ENCODE data around the gene CACNB2.

CACNB2 gene

DNA sequence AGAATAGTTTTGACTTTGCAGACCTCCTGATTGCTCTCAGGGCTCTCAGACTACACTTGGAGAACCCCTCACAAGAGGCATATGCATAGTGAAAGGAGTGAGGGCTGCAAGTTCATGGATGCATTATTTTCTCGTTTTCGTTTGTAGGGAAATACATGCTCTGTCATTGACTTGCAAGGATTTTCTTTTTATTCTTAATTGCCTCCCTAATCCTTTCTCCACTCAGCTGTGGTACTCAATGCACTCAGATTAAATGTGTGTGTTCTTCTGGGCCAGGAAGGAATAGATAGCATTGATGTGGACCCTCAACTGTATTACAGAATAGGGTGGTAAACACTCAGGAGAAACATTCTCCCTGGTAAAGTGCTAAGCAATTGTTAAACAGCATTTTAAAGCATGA is 188.7 kb downstream of the CACNB2 start:
- no peak for DNase-seq (ENCODE audit: low read depth in 2 of 2, low spot score in 1 of 2)

DNA sequence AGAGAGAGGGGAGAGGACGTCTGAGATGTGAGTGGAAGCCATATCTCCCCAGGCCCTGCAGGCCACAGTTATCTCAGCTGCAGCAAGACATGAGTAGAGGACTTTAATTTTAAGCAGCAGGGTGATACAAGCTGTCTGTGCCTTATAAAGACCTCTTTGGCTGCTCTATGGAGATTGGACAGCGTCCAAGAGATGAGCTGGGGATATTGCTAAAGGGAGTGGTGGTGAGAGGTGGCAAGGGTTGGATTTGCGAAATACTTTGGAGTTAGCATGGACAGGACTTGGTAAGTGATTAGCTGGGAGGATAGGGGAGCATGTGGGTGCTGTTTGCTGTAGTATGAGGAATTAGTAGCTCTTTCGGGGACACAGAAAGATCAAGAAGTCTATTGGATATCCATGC is 191.8 kb downstream of the CACNB2 start:
- DNase-seq (ENCODE audit: low read depth in 2 of 2, low spot score in 1 of 2), result no peak

DNA sequence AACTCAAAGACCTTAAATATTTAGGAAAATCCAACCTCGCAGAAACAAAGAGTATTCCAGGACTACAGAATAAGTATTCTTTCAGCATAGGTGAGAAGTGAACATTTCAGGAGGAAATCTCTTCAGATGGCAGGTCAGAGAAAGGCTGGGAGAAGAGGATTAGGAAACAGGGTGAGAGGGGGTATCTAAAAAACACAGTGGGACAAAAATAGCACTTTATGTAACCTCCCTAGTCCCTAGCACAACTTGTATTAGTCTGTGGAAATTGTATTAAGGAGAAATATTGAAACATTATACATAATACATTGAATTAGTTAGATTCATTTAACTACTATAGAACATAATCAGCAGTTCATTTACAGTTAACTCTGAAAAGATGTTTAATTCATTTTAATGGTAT is 192.3 kb downstream of the CACNB2 start:
- no peak for DNase-seq (ENCODE audit: low read depth in 2 of 2, low spot score in 1 of 2)

DNA sequence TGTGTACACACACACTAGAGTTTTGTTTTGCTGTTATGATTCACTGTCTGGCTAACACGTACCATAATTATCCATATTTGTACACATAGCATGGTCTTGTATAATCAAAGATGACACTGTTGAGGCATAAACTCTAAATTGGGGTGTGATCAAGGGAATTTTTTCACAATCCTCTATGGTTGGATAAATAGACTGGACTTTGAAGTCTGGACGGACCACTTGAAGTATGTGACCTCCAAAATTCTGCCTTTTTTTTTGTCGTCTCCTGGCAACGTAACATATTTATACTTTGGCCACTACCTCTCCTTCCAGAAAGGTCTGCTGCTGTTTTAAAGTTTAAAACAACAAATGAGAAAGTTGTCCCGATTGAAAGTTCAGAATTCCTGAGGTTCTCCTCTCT is 193.4 kb downstream of the CACNB2 start:
- no peak for DNase-seq (ENCODE audit: low read depth in 2 of 2, low spot score in 1 of 2)

DNA sequence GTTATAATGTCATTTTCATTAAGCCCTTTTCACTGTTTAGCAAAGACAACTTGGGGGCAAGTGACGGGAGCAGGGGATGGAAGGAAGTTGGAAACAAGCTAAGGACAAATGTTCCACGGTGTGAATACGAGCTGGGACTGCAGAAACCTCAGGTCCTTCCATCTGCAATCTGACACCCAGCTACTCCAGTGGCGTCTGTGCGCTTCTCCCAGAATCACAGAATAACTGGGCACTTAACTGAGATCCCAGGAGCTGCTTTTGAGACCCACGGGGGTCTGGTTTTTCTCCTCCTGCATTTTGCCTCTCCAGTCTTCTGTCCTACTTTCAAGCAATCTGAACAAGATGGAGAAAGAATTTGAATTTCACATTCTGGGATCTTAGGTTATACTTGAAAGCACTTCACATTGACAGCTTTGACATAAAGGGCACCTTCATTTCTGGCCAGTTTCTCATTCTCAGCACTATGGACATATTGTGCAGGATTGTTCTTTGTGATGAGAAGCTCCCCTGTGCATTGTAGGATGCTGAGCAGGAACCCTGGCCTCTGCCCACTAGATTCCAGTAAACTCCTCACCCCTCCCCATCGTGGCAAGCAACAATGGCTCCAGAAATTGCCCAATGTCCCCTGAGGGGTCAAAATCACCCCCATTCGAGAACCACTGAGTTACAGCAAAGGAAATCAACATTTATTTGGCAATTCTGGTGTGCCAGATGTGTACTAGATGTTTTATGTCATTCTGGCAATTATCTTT is 194.1 kb downstream of the CACNB2 start:
- no peak for DNase-seq (ENCODE audit: low read depth in 2 of 2, low spot score in 1 of 2)

DNA sequence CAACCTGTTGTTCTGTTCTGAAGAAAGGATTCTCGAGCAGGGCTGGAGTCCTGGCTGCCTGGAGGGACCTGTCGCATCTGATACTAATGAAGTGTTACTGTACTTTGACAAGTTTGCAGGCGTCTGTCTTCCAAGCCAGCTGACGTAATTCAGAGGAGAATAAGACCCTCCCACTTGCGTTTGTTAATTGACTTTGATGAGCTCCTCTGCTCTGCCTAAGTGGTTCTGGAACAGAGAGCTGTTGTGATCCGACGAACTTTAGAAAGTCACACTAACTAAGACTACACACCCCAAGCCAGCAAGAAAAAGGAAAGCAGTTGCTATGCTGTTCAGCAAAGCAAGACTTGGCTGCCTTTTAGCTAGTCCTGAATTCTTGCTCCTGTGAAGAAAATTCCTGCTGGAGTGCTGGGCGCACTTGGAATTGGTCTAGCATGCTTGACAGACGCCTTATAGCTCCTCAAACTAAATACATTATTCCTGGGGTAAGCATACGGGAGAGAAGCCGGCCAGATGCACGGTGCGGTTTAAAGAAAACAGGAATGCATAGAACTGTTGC is 200.3 kb downstream of the CACNB2 start:
- DNase-seq (ENCODE audit: low read depth in 2 of 2, low spot score in 1 of 2), result no peak

DNA sequence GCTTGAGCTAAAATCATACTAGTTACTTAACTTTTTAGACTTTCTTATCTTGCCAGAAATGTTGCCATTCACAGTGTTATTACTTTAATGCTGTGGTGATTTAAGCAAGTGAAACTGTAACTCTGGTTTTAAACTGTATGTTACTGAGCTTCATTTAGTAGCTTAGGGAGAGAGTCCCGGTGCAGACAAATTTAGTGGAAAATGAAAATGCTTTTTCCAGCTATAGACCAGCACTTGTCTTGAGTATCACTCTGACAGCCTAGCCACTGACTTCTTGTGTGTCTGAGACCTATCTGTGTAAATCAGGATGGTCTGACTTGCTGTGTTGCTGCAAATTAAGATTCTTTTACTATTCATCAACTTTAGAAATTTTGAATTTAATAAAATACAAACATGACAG is 200.8 kb downstream of the CACNB2 start:
- no peak for DNase-seq (ENCODE audit: low read depth in 2 of 2, low spot score in 1 of 2)

DNA sequence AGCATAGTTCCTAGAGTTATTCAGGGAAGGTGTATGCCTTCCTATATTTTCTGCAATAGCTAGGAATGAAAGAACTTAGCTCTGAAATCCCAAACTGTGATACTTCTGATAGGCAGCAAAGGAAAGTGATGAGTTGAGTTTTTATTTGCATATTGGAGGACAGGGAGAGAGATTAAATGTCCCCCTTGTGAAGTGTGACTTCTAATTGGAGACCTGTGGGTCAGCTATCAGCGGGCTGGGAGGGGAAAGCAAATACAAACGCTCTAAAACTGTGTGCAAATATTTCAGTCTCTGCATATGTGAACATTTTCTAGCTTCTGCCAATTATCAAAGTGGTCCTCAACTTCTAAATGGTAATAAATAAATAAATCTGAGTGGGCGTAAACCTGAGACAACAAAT is 203.3 kb downstream of the CACNB2 start:
- no peak for DNase-seq (ENCODE audit: low read depth in 2 of 2, low spot score in 1 of 2)

DNA sequence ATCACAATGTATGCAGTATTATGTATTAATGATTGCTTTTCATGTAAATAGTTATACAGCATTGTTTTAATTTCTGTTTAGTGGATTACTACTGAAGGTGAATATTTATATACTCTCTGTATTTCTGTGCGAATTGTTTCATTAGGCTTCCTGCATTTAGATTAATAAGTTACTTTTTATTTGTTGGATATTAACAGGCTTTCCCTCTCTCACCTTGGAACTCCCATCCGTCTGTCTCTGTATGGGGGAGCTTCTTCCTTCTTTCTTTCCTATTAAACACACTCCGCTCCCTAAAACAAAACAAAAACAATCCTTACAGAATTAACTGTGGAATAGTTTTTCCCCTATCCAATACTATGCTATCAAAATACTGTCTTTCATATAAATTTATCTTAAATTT is 205.1 kb downstream of the CACNB2 start:
- no peak for DNase-seq (ENCODE audit: low read depth in 2 of 2, low spot score in 1 of 2)

DNA sequence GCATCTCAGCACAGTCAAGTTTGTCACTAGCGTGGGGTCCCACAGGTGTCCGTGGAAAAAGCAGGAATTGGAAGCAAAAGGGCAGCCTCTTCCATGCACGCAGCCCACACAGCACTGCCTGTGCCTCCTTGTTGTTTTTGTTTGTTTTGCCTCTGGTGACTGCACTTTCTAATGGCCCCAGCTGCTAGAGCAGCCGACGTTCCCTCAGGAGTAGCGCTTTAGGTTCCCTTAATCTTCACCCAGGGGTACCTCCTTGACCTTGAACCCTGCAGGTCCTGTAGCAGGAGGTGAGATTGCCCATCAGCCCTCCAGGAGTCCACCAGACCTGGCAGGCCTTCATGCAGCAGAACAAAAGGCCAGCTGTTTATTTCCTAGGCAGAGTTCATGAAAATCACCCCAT is 210.1 kb downstream of the CACNB2 start:
- no peak for DNase-seq (ENCODE audit: low read depth in 2 of 2, low spot score in 1 of 2)

DNA sequence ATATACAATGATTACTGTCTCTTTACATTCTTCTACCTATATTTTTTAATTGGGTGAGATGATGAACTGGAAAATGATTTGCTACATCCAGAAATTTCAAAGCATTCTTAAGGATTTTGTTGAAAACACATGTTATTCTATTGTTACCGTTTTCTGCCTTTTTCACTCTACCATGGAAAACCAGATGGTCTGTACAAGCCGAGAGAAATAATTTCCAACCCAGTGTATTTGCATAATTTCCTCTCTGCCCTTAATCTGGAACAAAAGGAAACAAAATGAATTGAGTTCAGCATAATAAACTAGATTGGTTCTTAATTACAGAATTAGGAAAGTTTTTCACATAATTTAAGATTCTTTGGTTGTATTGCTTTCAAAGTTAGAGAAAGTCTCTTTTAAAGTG is 211.2 kb downstream of the CACNB2 start:
- no peak for DNase-seq (ENCODE audit: low read depth in 2 of 2, low spot score in 1 of 2)

DNA sequence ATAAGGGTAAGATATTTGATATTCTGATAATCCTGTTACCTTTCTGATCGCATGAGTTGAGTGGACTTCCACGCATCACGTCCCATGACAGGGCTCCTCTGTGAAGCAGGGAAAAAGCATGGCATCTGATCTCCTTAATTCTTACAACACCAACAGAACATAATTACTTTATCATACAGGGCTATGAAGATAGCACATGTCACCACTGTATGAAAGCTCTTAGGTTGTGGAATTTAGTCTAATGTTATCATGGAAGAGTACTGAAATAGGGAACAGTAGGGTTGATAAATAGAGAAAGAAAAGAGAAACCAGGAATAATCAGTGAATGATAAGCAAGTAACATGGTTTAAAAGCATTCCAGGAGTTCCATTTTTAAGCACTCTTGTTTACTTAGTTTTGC is 212.0 kb downstream of the CACNB2 start:
- no peak for DNase-seq (ENCODE audit: low read depth in 2 of 2, low spot score in 1 of 2)

DNA sequence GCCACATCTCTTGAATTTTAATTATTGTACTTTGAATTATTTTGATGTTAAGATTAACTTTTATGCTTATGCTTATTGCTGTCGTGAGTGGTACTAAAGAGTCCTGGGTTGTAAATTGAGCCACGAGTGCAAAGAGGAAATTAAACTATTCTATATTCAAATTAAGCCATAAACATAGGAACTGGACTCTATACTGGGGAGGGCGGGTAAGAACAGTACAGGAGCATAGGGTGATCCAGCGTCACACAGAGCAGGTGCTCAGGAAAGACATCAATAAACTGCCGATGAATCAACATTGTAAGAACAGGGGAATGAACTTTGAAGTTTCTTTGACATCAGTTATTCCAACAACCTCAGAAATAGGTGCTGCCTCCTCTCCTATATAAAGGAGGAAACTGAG is 219.6 kb downstream of the CACNB2 start:
- DNase-seq (ENCODE audit: low read depth in 2 of 2, low spot score in 1 of 2), result no peak

DNA sequence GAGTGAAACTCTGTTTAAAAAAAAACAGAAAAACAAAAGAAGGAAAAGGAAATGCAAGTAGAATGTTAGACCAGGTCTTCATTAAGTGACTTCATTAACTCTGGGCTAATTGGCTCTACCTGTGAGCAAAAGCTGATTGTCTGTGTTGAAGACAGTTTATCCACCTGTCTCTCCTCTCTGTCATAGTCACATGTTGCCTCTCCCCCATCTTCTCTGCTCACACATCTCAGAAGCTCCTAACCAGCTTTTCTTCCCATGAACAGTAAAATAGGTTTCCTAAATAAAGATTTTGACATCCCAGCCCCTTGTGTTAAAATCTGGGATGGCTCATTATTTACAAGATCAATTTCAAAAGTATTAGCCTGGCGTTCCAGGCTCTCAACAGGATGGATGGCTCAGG is 222.7 kb downstream of the CACNB2 start:
- no peak for DNase-seq (ENCODE audit: low read depth in 2 of 2, low spot score in 1 of 2)

DNA sequence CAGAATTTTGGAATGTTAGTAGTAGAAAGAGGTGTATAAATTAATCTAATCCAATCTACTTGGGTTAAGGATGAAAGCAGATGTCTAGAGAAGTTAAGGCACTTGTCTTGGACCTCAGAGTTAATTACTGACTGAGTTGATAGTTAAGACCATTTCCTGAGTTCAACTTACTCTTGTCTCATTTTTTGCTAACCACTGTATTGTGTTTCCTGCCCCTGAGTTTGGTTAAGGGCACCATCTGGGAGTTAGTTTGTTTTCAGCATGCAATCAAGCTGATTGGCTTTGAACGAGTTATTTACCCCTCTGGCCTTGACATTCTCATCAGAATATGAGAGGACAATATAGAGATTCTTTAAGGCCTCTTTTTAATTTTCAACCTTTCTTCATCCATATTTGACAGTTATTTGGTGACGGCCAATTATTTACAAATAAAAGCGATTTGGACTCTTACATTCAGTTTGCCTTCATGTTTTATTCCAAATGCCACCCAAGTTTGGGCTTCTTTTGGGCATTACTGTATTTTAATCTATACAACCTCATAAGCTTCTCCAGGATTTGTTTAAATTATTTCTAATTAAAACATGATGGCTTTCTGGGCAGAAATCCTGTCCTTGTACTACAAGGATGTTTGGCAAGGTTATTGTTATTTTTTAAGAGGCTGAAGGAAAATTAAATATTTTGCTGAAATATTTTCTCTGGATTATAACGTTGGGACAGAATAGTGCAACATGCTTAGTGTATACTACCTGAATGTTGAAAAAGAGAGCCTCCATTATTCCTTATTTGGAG is 225.0 kb downstream of the CACNB2 start:
- DNase-seq (ENCODE audit: low read depth in 2 of 2, low spot score in 1 of 2), result no peak

DNA sequence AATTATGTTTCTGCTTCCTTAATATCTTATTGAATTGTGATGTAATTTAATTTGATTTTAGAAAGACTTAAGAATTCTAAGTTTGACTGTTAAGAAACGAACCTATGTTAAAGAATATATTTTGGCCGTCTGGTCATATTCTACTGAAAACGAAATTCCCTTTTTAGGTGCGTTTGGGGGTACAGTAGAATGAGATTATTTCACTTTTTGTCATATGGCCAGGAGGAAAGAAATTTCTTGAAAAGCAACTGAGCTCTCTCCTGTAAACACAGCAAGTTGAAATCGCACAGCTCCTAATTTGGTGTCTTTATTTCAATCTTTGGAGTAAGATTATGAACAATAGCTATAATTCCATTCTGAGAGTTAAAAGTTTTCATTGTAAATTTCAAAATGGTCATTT is 227.6 kb downstream of the CACNB2 start:
- DNase-seq (ENCODE audit: low read depth in 2 of 2, low spot score in 1 of 2), result no peak

DNA sequence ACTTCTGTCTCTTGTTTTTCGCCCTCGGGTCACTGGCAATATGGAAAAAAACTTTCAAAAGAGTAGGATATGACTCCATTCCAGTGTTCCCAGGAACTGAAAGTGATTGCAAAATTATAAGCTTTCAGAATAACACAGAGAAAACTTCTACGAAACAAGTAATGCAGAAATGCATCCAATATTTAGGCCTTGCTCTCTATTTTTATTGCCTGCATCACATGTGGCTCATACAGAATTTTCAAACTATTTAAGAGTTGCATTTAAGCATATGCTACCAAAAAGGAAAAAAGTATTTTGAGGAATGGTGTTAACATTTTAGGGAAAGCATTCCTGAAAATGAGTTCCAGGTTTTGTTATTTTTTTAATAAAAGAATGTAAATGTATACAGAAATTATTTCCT is 228.0 kb downstream of the CACNB2 start:
- no peak for DNase-seq (ENCODE audit: low read depth in 2 of 2, low spot score in 1 of 2)

DNA sequence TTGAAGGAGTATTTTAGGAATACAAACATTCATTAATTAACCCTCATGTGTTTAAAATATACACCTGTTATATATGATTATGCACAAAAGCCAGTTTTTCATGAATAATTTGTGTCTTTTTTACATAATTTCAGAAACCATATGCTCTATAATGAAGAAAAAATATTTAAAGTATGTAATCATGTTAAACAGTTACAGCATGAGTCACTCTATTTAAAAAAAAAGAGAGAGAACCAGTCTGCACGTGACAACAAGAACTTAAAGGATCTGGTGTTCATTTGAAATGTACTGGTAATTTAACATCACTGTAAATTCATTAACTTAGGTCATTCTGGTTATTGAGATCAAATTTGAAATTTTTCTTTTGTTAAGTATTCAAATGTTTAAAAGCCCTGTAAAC is 228.5 kb downstream of the CACNB2 start:
- no peak for DNase-seq (ENCODE audit: low read depth in 2 of 2, low spot score in 1 of 2)

DNA sequence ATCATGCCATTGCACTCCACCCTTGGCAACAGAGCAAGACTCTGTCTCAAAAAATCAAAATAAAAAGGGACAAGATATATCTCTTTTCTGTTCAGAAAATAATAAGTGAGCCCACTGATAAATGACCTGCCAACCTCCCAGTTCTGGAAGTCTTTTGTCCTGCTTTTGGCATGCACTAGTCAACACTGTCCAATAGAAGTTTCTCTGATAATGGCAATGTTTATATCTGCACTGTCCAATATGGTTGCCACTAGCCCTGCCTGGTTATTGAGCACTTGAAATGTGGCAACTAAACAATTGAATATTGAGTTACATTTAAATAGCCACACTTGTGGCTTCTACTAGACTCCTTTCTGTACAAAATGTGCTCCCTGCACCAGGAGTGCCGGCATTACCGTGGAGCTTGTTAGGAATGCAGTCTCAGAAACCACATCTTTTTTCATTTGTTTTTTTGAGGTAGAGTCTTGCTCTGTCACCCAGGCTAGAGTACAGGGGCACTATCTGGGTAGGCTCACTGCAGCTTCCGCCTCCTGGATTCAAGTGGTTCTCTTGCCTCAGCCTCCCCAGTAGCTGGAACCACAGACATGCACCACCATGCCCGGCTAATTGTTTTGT is 229.7 kb downstream of the CACNB2 start:
- DNase-seq (ENCODE audit: low read depth in 2 of 2, low spot score in 1 of 2), result no peak

DNA sequence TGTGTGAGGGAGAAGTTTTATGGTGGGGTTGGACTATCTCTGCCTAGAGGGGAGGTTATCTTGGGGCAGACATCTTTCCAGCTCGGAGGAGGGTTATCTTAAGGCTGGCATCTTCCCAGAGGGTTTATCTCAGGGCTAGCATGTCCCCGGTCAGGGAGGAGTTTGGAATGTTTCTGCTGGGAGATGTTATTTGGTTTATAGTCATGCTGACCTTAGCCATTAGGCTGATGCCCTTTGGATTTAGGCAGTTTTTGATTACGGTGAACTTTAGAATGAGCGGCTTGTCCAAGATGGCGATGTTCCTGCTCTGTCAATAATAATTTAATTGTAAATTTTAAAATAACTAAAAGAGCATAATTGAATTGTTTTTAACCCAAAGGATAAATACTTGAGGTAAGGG is 236.4 kb downstream of the CACNB2 start:
- no peak for DNase-seq (ENCODE audit: low read depth in 2 of 2, low spot score in 1 of 2)

DNA sequence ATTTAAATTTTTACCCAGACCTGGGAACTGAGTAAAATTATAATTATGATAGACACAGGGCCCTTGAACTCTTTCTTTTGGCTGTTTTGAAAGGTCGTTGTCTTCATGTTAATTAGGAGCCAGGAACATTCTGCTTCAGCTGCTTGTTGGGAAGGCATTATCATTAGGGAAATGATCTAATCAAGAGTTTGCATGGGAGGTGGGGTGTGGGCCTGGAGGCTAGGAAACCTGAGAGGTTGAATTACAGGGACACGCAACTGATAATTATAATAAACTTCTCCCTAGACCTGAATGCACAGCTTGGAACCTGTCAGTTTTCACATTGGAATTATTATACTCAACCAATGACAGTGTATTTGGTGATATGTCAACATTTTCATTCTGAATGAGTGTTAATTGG is 237.7 kb downstream of the CACNB2 start:
- no peak for DNase-seq (ENCODE audit: low read depth in 2 of 2, low spot score in 1 of 2)

DNA sequence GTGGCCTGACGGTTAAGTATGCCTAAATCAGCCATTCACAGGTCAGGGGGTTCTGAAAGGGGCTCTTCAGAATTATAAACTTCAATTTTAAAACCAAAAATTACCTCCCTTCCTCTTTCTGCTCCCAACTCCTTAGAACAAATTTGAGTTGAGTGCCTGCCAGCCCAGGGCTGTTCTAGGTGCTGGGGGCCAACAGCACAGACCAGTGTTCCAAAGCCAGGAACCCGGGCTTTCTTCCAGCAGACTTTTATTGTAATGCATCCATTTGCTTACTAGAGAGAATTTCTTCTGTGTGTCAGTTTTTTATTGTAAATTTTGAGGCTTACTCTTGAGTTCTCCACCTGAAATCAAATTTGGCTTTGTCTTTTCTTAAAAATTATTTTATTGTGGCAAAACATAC is 238.5 kb downstream of the CACNB2 start:
- no peak for DNase-seq (ENCODE audit: low read depth in 2 of 2, low spot score in 1 of 2)

Measured in stimulated activated CD8-positive, alpha-beta memory T cell treated with anti-CD3 and anti-CD28 coated beads, Interleukin-4, amount 100 ng/mL, for 4 hours (primary cell).